NCI-H748 (cell line): Measurements from ENCODE around the gene PTK7.
"Not testable (repeated sequence)": the region's sequence is repeated elsewhere in the genome, so short reads cannot be mapped to it uniquely, and the experiment has no call there.

Experiments used
- DNase-seq: peaks from one replicate; lab custom pipeline; 2025; ENCODE audit not compliant: unreplicated experiment; lab: John Stamatoyannopoulos, UW

PTK7 gene

GRCh38 chr6:43054206-43054943, 21.7 kb upstream of the PTK7 start:
- DNase-seq = peak; percentile 29

DNA sequence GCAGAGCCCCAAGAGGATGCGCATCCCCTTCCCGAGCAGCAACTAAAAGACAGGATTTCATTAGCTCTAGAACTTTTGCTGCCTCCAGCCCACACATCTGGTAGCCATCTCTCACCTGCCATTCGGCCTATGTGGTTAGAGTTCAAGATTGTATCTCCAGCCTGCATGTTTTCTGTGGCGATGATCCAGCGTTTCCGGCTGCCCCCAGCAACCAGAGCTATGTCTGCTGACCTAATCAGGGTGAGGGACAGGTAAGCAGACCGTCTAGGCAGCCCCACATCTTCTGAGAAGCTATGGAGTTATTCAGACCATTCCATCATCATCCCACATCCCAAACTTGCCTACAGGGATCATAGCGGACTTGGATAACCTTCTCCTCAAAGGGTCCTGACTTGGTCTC, 20.1 kb upstream of the PTK7 start:
- no peak for DNase-seq

DNA sequence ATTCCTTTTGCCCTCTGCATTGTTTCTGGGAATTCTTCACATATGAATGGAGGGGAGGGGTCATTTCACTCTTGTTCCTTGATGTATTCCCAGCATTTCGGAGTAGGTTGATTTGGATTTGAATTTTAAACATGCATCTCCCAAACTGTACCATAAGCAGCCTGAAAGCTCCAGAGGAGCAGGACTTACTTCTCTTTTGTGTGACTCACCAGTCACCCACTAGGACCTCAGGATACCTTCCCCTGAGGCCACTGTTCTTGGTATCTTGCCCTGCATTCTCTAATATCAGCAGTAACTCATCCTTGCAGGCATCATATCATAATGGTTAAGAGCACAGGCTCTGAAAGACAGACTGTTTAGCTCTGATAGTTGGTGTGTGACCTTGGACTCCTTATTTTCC, 17.6 kb upstream of the PTK7 start:
- no peak for DNase-seq

GRCh38 chr6:43059168-43060033, 16.7 kb upstream of the PTK7 start, which contains the start of the genes KLC4 and MRPL2:
Gene KLC4 (plus strand): TSS chr6:43059631. CDS start chr6:43061336, 1,705 bp downstream.
Gene MRPL2 (minus strand): TSS chr6:43059434. CDS start chr6:43059381, 53 bp downstream.
- peak; percentile 100 for DNase-seq

GRCh38 chr6:43060034-43060754, 15.9 kb upstream of the PTK7 start:
- peak; percentile 70 for DNase-seq

DNA sequence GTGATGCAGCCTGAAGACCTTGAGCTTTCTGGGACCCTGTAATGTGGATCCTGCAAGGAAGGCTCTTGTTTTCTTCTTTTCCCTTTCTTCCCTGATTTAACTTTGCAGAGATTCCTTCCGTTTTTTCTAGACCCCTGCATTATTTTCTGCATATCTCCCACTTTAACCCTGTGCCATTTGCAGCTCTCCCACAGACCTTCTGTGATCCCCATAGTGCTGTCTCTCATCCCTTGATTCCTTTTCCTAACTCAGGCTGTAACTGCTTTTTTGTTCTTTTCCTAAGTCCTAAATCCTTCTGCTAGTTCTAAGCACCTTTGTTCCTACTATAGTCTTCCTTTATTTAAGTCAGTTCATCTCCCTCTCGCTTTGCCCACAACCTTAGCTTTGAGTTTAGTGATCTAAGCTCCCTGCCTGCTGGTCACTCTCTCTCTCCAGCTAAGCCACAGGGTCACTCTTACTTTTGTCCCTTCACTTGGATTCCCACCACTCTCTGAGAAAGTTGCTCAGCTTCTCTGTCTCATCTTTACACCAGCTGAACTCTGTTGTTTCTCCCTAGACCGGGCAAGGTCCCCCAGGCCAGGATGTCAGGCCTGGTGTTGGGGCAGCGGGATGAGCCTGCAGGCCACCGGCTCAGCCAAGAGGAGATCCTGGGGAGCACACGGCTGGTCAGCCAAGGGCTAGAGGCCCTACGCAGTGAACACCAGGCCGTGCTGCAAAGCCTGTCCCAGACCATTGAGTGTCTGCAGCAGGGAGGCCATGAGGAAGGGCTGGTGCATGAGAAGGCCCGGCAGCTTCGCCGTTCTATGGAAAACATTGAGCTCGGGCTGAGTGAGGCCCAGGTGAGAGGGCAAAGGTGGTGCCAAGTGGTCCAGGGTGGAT, 15.1 kb upstream of the PTK7 start:
- DNase-seq = no peak

DNA sequence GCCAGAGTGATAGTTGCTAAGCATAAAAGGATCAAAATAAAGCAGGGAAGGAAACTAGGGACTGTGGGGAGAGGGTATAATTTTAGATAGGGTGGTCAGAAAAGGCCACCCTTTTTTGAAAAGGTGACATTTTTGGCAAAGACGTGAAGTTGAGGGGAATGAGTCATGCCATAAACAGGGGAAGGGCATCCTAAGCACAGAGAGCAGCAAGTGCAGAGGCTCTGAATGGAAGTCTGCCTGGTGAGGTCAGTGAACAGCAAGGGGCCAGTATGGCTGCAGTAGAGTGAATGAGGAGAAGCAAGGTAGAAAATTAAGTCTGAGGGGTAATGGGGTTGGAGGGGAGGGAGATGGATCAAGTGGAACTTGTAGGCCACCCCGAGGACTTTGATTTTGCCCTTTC, 14.3 kb upstream of the PTK7 start:
- no peak for DNase-seq

DNA sequence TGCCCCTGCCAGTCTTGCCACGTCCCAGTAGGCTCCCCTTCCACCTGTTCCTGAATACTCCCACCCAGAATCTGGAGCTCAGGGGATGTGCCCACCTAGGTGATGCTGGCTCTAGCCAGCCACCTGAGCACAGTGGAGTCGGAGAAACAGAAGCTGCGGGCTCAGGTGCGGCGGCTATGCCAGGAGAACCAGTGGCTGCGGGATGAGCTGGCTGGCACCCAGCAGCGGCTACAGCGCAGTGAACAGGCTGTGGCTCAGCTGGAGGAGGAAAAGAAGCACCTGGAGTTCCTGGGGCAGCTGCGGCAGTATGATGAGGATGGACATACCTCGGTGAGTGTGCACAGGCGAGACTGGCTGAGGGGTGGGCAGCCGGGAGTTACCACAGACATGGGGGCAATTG, 13.3 kb upstream of the PTK7 start:
- DNase-seq = no peak

DNA sequence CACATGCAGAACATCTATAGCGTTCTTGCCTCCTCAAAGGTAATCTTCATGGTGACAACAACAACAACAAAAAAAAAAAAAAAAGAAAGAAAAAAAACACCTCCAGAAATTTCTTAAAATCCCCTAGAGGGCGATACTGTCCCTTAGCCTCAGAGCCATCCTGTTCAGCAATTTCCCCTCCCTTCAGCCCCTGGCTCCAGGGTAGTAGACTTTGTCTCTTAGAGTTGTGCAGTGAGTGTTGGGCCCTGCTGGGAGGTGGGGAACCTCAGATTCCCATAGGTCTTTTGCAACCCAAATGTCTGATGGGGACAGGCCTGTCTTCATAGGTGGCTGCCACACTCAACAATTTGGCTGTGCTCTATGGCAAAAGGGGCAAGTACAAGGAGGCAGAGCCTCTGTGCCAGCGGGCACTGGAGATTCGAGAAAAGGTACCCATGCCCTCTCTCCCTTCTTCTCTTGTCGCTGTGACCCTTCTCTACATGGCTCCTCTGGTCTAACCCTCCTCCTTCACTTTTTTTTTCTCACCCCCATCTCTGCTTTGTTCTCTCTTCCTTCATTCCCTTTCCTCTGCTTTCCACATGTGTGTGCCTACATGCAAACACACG, 6.0 kb upstream of the PTK7 start:
- DNase-seq = peak; percentile 56

DNA sequence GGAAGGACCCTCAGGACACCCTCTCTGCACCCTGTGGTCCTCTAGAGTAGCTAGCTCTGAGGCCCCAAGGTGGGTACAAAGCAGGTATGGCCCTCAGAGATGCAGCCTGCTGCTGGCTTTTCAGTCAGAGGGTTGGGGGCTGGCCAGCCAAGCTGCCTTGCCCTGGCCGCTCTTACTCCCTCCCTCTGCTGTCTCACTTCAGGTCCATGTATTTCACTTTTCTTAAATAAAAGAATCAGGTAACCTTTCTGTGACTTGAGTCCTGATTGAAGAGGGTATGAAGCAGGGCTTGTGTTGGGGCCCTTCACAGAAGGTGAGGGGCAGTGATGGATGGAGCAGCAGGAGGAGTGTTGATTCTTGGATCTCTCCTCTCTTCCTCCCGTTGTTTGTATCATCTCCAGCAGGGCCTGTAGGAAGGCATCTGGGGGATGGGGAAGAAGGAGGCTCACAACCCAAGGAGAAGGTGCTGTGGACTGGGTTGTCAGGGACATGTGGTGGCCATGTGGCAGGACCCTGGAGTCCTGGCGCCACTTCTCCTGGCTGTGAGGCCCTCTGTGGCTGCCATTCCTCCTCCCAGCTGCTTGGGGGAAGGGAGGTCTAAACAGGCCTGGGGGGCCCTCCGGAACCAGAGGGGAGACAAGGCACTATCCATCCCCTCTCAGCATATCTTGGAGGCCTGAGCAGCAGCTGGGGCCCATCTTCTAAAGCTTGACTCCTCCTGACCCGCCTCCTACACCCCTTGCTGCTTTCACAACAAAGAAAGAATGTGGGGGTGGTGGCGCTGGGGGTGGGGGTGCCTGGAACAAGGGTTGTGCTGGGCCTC, 1.1 kb upstream of the PTK7 start:
- no peak for DNase-seq

DNA sequence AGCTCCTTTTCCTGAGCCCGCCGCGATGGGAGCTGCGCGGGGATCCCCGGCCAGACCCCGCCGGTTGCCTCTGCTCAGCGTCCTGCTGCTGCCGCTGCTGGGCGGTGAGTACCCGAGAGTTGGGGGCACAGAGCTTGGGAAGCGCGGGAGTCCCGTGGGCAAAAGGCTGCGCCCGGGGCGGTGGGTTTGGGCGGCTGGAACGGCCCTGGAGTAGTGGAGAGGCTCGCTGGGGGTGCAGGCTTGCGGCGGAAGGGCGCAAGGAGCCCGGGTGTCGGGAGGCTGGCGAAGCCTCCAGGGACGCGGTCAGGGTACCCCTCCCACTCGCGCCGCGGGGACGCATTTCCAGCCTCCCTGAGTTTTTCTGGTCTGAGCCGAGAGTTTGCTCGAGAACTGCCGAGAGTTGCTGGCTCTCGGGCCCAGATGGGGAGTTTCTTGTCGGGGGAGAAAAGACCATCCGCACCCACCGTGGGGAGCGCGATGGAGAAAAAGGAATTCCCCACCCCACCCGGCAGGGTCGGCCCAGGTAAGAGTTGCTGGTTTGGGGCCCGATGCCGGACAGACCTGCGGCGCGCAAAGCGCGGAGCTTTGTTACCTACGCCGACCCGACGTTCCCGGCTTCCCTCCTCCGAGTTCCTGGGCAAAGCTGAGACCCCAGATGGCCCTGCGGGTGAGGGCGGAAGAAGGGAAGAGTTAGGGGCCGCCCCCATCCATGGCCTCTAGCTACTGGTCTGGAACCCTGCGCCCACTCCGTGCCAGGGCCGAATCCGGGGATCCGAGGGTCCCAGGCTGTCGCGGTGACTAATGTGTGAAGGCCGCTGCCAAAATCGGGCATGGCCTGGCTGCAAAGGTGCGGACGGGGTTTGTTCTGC, 584 bp downstream of the PTK7 start:
- DNase-seq = peak; percentile 76

GRCh38 chr6:43077333-43077809, 1.3 kb downstream of the PTK7 start:
- peak; percentile 60 for DNase-seq

DNA sequence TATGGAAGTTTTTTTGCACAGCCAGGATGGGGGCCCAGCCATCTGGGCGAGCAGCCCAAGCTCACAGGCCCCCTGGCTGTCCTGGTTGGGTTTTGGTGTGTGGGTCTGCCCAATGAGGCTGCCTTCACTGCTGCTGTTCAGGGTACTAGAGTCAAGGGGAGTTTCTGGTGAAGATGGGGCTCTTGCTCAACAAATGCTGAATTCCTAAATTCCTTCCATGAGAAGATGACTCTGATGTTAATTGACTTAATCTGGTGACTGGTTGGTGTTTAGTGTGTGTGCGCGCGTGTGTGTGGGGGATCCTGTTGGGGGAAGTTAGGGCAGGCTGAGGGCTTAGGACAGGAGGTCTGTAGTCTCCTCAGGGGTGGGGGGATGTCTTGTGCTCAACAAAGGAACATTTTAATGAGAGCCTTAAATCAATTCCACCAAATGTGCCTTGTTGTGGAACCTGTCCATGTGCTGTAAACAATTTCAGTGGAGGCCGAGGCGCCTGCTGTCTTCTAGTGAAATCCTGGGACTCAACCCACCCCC, 1.9 kb downstream of the PTK7 start:
- no peak for DNase-seq

DNA sequence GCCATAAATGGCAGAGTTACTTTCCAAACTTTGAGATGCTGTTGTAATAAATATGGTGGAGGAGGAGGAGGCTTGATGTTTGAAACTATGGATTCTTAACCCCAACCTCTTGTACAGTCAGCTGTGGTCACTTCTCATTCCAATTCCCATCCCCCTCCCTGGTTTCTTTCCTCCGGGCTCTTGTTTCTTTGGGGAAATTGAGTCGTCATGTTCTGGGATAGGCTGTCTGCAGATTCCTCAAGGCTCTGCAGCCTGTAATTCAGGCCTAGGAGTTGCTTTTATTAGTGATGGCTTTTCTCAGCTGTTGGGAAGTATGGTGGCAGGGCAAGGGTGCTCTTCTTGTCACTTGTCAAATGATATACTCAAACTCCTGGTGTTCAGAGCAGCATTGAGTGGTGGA, 2.6 kb downstream of the PTK7 start:
- no peak for DNase-seq

GRCh38 chr6:43081043-43081442, 4.9 kb downstream of the PTK7 start:
- no peak for DNase-seq

DNA sequence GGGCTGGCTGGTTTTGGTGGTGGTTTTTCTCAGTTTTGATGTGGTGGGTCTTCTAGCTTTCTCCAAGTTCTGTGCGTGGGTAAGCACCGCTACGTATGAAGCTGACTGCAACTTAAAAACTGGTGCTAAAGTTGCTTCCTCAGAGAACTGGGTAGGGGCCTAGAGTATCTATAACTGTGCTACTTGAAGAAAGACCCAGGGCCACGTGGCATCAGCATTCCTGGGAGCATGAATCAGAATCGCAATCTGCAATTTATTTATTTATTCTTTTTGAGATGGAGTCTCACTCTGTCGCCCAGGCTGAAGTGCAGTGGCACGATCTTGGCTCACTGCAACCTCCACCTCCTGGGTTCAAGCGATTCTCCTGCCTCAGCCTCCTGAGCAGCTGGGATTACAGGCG, 5.8 kb downstream of the PTK7 start:
- not testable (repeated sequence) for DNase-seq

- no peak for DNase-seq
Observed at GRCh38 chr6:43082806-43083655, 6.9 kb downstream of the PTK7 start.
